Skin epidermis (tissue), 12 donors: ENCODE data around the gene FBXW11.
"Not testable (repeated sequence)": the region's sequence is repeated elsewhere in the genome, so short reads cannot be mapped to it uniquely, and the experiment has no call there.

Experiments used
- H3K27ac ChIP-seq, 21 experiments: fragments of 200-600 bp; sonication (generic) in 11 of 21; one replicate each; pipeline ENCODE4 v1.5.0; 2020; ENCODE audit warnings: mild to moderate bottlenecking in 3 of 21, inconsistent platforms in 2 of 21, moderate library complexity in 2 of 21
- H3K4me3 ChIP-seq, 7 experiments: fragments of 200-600 bp; sonication (generic) in 2 of 7; one replicate each; pipeline ENCODE4 v1.5.0; 2020; ENCODE audit warnings: inconsistent platforms in 2 of 7, mild to moderate bottlenecking in 2 of 7, moderate library complexity in 1 of 7

Gene FBXW11

GRCh38 chr5:171893290-171893886 lies 113.0 kb downstream of the FBXW11 start:
- H3K4me3 ChIP-seq: no peak overlapping the region
- H3K27ac ChIP-seq: no peak overlapping the region

GRCh38 chr5:171891595-171891994 lies 114.8 kb downstream of the FBXW11 start:
- Histone ChIP-seq H3K4me3 (no peak overlapping the region), H3K27ac (no peak overlapping the region)

GRCh38 chr5:171891150-171891549 lies 115.3 kb downstream of the FBXW11 start:
- H3K4me3 ChIP-seq: no peak overlapping the region
- no peak overlapping the region for H3K27ac ChIP-seq

GRCh38 chr5:171888051-171888481 lies 118.4 kb downstream of the FBXW11 start:
- Histone ChIP-seq H3K4me3 (no peak overlapping the region), H3K27ac (no peak overlapping the region)

- not testable (repeated sequence) for H3K4me3 ChIP-seq, H3K27ac ChIP-seq
Observed at GRCh38 chr5:171886037-171886436, 120.4 kb downstream of the FBXW11 start.

- H3K27ac ChIP-seq: no peak overlapping the region
- H3K4me3 ChIP-seq: no peak overlapping the region
Observed at GRCh38 chr5:171882118-171882517, 124.3 kb downstream of the FBXW11 start.

GRCh38 chr5:171874234-171874633 lies 132.2 kb downstream of the FBXW11 start:
- Histone ChIP-seq H3K27ac (no peak overlapping the region), H3K4me3 (no peak overlapping the region)

- H3K27ac ChIP-seq: no peak overlapping the region
- no peak overlapping the region for H3K4me3 ChIP-seq
Observed at GRCh38 chr5:171872666-171873065, 133.8 kb downstream of the FBXW11 start.

GRCh38 chr5:171871711-171872110 lies 134.7 kb downstream of the FBXW11 start:
- Histone ChIP-seq H3K27ac (no peak overlapping the region), H3K4me3 (no peak overlapping the region)

- no peak overlapping the region for H3K4me3 ChIP-seq
- H3K27ac ChIP-seq: no peak overlapping the region
Observed at GRCh38 chr5:171869956-171870355, 136.5 kb downstream of the FBXW11 start.

GRCh38 chr5:171868236-171868635 lies 138.2 kb downstream of the FBXW11 start:
- Histone ChIP-seq H3K4me3 (no peak overlapping the region), H3K27ac (peak overlapping the region in 1 of 21 experiments; percentile 9)

GRCh38 chr5:171867786-171868185 lies 138.7 kb downstream of the FBXW11 start:
- H3K4me3 ChIP-seq: no peak overlapping the region
- H3K27ac ChIP-seq: peak overlapping the region in 1 of 21 experiments; percentile 9

- no peak overlapping the region for H3K4me3 ChIP-seq
- no peak overlapping the region for H3K27ac ChIP-seq
Observed at GRCh38 chr5:171865471-171865870, 141.0 kb downstream of the FBXW11 start.

GRCh38 chr5:171863935-171864334 lies 142.5 kb downstream of the FBXW11 start:
- peak overlapping the region in 2 of 21 experiments; percentile 8 to 59 for H3K27ac ChIP-seq

GRCh38 chr5:171862624-171863023 lies 143.8 kb downstream of the FBXW11 start:
- no peak overlapping the region for H3K4me3 ChIP-seq
- no peak overlapping the region for H3K27ac ChIP-seq

More at GRCh38 chr5:171863935-171864334, 142.5 kb downstream of the FBXW11 start:
- no peak overlapping the region for H3K4me3 ChIP-seq

- Histone ChIP-seq H3K27ac (no peak overlapping the region), H3K4me3 (no peak overlapping the region)
Observed at GRCh38 chr5:171861381-171861780, 145.1 kb downstream of the FBXW11 start.

- H3K4me3 ChIP-seq: no peak overlapping the region
- no peak overlapping the region for H3K27ac ChIP-seq
Observed at GRCh38 chr5:171858303-171858702, 148.1 kb downstream of the FBXW11 start.

GRCh38 chr5:171857489-171857876 lies 149.0 kb downstream of the FBXW11 start:
- Histone ChIP-seq H3K27ac (no peak overlapping the region), H3K4me3 (no peak overlapping the region)

- H3K27ac ChIP-seq: no peak overlapping the region
- no peak overlapping the region for H3K4me3 ChIP-seq
Observed at GRCh38 chr5:171855798-171856763, 150.4 kb downstream of the FBXW11 start.

- no peak overlapping the region for H3K27ac ChIP-seq
- no peak overlapping the region for H3K4me3 ChIP-seq
Observed at GRCh38 chr5:171855265-171855664, 151.2 kb downstream of the FBXW11 start.

- Histone ChIP-seq H3K4me3 (no peak overlapping the region), H3K27ac (no peak overlapping the region)
Observed at GRCh38 chr5:171852255-171852681, 154.2 kb downstream of the FBXW11 start.
